ENCODE results near the gene KIF1B. TPM values are rescaled to one million over a fixed set of nuclear protein-coding genes. Genes with fewer than 3 reads are reported as not detected.

The KIF1B gene
- total RNA-seq, 1 experiment from 2014 or later = 33.0 TPM

GRCh38 chr1:10339036-10339567, 128.7 kb downstream of the KIF1B start:
- no peak overlapping the region for H3K4me3 ChIP-seq (ENCODE audit: low read depth in 2 of 2, low read length in 2 of 2)
- no peaks in the 10 kb centered on the region for H3K9me3 ChIP-seq (ENCODE audit: control insufficient read depth, insufficient read depth, low read depth, low read length)
- TF ChIP-seq, protein P1, sequence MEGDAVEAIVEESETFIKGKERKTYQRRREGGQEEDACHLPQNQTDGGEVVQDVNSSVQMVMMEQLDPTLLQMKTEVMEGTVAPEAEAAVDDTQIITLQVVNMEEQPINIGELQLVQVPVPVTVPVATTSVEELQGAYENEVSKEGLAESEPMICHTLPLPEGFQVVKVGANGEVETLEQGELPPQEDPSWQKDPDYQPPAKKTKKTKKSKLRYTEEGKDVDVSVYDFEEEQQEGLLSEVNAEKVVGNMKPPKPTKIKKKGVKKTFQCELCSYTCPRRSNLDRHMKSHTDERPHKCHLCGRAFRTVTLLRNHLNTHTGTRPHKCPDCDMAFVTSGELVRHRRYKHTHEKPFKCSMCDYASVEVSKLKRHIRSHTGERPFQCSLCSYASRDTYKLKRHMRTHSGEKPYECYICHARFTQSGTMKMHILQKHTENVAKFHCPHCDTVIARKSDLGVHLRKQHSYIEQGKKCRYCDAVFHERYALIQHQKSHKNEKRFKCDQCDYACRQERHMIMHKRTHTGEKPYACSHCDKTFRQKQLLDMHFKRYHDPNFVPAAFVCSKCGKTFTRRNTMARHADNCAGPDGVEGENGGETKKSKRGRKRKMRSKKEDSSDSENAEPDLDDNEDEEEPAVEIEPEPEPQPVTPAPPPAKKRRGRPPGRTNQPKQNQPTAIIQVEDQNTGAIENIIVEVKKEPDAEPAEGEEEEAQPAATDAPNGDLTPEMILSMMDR (IDR thresholded peaks at IDR 0.05) = no peak
- TF ChIP-seq, protein P2, sequence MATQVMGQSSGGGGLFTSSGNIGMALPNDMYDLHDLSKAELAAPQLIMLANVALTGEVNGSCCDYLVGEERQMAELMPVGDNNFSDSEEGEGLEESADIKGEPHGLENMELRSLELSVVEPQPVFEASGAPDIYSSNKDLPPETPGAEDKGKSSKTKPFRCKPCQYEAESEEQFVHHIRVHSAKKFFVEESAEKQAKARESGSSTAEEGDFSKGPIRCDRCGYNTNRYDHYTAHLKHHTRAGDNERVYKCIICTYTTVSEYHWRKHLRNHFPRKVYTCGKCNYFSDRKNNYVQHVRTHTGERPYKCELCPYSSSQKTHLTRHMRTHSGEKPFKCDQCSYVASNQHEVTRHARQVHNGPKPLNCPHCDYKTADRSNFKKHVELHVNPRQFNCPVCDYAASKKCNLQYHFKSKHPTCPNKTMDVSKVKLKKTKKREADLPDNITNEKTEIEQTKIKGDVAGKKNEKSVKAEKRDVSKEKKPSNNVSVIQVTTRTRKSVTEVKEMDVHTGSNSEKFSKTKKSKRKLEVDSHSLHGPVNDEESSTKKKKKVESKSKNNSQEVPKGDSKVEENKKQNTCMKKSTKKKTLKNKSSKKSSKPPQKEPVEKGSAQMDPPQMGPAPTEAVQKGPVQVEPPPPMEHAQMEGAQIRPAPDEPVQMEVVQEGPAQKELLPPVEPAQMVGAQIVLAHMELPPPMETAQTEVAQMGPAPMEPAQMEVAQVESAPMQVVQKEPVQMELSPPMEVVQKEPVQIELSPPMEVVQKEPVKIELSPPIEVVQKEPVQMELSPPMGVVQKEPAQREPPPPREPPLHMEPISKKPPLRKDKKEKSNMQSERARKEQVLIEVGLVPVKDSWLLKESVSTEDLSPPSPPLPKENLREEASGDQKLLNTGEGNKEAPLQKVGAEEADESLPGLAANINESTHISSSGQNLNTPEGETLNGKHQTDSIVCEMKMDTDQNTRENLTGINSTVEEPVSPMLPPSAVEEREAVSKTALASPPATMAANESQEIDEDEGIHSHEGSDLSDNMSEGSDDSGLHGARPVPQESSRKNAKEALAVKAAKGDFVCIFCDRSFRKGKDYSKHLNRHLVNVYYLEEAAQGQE (IDR thresholded peaks at IDR 0.05; ENCODE audit: insufficient read depth in 1 of 2, low read depth in 2 of 2, low read length in 1 of 2) = no peak
- TF ChIP-seq TCF7L2 (IDR thresholded peaks at IDR 0.05; ENCODE audit: low read depth, low read length) (no peak), POLR2AphosphoS5 (IDR thresholded peaks at IDR 0.05; ENCODE audit: low read depth, low read length) (no peak), SIN3A (IDR thresholded peaks at IDR 0.05; ENCODE audit: borderline replicate concordance, insufficient read depth, low read depth, low read length) (no peak)
- intact Hi-C loops (cut with micrococcal nuclease; ENCODE audit: unreplicated experiment) (loop anchor here (10.0 kb wide), 1 partner anchor 124 kb away; the partner anchor contains the start of gene KIF1B), in situ Hi-C loops (cut with HindIII; ENCODE audit: low pct_unique_long_range_greater_than_20kb, low sequenced_read_pairs) (no loop called here)
- BruUV-seq (replicated peaks) = no TSS peak
- ChIA-PET CTCF (interaction anchor here (0.5 to 0.6 kb wide), 2 partner anchors 34 to 134 kb away, joined by 3 read pairs; no protein-coding TSS in a partner anchor), POLR2A (no interaction called here)
- H3K27me3 ChIP-seq (ENCODE audit: control insufficient read depth, insufficient read depth, low read length) = no peaks in the 10 kb centered on the region
- no peaks in the 10 kb centered on the region for H3K4me1 ChIP-seq (ENCODE audit: control insufficient read depth, insufficient read depth, low read length)
- no peak for ATAC-seq
- no peak for DNase-seq (ENCODE audit: low read depth, low spot score)
- H3K36me3 ChIP-seq (ENCODE audit: control insufficient read depth, insufficient read depth, low read length) = 0 out of 2 replicates have a peak, but pooled peaks cover 2% of the 10 kb centered on the region
- H3K27ac ChIP-seq (ENCODE audit: low read length) = no peak overlapping the region

DNA sequence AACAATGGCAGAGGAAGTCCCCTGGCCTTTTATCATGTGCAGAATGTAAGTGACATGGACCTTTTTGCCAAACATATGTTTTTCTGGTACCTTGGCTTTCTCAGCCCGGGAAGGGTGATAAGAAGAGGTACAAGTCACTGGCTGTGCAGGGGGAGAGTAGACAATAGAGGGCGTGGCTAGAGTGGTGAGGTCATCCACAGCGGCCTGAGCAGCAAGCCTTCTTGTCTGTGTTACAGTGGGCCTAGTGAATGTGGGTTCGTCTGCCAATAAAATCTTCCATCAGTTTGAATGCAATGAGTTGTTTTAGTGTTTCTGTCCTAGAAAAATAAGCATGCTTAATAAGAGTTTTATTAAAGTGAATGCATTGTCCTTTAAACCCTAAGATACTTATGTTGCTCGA, 129.4 kb downstream of the KIF1B start:
- ATAC-seq (no peak), DNase-seq (ENCODE audit: low read depth, low spot score) (no peak)
- intact Hi-C loops (cut with micrococcal nuclease; ENCODE audit: unreplicated experiment) = loop anchor here (10.0 kb wide), 1 partner anchor 125 kb away; the partner anchor contains the start of gene KIF1B
- Histone ChIP-seq H3K4me1 (ENCODE audit: control insufficient read depth, insufficient read depth, low read length) (no peaks in the 10 kb centered on the region), H3K27me3 (ENCODE audit: control insufficient read depth, insufficient read depth, low read length) (no peaks in the 10 kb centered on the region), H3K4me3 (ENCODE audit: low read depth in 2 of 2, low read length in 2 of 2) (no peak overlapping the region), H3K36me3 (ENCODE audit: control insufficient read depth, insufficient read depth, low read length) (0 out of 2 replicates have a peak, but pooled peaks cover 2% of the 10 kb centered on the region), H3K9me3 (ENCODE audit: control insufficient read depth, insufficient read depth, low read depth, low read length) (no peaks in the 10 kb centered on the region), H3K27ac (ENCODE audit: low read length) (no peak overlapping the region)
- TF ChIP-seq TCF7L2 (IDR thresholded peaks at IDR 0.05; ENCODE audit: low read depth, low read length) = no peak
- TF ChIP-seq, protein P2 (IDR thresholded peaks at IDR 0.05; ENCODE audit: insufficient read depth in 1 of 2, low read depth in 2 of 2, low read length in 1 of 2) = no peak
- no peak for TF ChIP-seq SIN3A (IDR thresholded peaks at IDR 0.05; ENCODE audit: borderline replicate concordance, insufficient read depth, low read depth, low read length)
- no peak for TF ChIP-seq POLR2AphosphoS5 (IDR thresholded peaks at IDR 0.05; ENCODE audit: low read depth, low read length)
- TF ChIP-seq, protein P1 (IDR thresholded peaks at IDR 0.05) = no peak
- in situ Hi-C loops (cut with HindIII; ENCODE audit: low pct_unique_long_range_greater_than_20kb, low sequenced_read_pairs) = no loop called here
- BruUV-seq (replicated peaks) = no TSS peak
- ChIA-PET POLR2A (no interaction called here), CTCF (no interaction called here)

All from Panc1 (cell line).